GM21786 (cell line): ENCODE measurements around the gene MAPT.

Experiments used
- ATAC-seq: cut with Tn5 transposase; IDR thresholded peaks from one replicate; pipeline ENCODE4 v1.9.1; 2021; ENCODE audit not compliant: unreplicated experiment

Gene MAPT

DNA sequence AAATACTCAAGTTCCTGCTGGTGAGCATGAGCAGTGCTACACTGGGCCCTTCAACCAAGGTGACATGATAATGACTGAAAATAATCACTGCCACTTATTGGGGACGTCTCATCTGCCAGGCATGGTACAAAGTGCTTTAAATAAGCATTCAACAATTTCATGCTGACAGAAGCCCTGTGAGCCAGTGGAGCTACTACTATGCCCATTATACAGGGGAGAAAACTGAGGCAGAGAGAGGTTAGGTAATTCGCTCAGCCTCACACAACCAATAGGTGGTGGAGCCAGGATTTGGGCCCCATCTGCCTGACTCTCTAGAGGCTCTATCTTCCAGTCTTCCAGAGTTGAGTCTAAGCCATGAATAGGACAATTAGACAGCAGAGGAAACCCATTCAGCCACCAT, 74.4 kb downstream of the MAPT start:
- no peak for ATAC-seq

DNA sequence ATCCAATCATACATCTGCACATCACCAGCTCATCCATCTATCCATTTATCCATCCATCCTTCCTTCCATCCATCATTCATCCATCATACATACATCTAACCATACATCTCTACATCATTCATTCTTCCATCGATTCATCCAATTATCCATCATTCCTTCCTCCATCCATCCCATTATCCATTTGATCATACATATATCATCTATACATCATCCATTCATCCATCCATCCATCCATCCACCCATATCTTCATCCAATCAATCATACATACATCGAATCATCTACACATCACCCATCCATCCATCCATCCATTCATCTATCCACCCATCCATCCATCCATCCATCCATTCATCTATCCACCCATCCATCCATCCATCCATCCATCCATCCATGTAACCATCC, 75.4 kb downstream of the MAPT start:
- ATAC-seq: no peak

DNA sequence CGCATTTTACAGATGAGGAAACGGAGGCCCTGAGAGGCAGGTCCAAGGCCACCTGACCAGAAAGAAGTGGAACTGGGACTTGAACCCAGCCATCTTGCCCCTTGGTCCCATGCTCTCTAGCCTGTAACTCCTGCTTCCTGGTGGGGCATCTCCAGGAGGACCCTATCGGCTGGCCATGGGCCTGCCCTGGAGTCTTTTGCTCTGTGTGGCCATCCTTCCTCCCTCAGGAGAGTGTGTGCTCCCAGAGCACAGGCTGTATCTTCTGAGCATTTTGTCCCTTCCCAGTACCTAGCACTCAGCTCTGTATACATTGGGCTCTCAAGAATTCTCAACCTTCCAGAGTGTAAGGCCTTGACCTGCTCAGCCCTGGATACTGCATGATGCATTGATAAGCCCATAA, 76.3 kb downstream of the MAPT start:
- ATAC-seq: no peak

DNA sequence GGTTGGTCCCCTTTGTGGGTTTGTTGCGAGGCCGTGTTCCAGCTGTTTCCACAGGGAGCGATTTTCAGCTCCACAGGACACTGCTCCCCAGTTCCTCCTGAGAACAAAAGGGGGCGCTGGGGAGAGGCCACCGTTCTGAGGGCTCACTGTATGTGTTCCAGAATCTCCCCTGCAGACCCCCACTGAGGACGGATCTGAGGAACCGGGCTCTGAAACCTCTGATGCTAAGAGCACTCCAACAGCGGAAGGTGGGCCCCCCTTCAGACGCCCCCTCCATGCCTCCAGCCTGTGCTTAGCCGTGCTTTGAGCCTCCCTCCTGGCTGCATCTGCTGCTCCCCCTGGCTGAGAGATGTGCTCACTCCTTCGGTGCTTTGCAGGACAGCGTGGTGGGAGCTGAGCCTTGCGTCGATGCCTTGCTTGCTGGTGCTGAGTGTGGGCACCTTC, 77.4 kb downstream of the MAPT start:
- ATAC-seq: no peak

DNA sequence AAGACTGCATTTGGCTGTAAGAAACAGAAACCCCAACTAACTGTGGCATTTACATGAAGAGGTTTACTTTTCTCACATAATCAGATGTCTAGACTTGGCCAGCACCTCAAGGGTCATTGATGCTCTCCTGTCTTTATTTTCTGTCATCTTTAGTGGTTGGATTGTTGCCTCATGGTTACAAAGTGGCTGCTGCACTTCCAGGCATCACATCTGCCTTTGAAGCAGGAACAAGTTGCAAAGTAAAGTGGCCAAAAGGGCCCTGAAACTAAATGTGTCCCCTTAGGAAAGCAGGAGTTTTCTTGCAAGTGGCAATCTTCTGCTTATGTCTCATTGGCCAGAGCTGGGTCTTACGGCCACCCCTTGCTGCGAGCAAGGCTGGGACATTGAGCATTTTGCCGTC, 78.2 kb downstream of the MAPT start:
- ATAC-seq: no peak

DNA sequence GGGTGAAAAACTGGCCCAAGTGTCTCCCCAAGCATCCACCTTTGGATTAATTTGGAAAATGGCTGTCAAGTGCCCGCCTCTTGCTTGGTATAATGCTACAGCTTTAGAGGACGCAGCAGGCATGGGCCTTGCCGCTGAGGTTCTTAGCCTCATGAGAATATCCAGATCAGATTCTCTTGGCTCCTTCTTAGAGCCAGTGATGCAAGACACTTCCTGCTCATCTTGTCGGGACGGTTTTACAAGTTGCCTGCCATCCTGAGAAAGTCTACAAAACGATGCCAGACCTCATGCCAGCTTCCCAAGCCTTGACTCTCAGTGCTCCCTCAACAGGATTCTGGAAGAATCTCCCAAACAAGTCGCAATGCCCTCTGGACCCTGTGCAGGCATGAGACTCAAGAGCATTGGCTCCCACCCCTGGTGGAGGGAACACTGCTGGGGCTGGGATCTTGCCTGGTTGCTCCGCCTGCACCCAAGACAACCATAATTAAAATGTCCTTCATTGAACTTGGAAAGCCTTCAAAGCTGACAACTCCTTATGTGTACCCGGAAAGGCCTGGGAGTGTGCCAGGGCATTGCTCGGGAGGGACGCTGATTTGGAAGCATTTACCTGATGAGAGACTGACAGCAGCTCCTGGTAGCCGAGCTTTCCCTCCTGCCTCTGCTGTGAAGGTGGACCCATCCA, 78.9 kb downstream of the MAPT start:
- ATAC-seq: no peak

DNA sequence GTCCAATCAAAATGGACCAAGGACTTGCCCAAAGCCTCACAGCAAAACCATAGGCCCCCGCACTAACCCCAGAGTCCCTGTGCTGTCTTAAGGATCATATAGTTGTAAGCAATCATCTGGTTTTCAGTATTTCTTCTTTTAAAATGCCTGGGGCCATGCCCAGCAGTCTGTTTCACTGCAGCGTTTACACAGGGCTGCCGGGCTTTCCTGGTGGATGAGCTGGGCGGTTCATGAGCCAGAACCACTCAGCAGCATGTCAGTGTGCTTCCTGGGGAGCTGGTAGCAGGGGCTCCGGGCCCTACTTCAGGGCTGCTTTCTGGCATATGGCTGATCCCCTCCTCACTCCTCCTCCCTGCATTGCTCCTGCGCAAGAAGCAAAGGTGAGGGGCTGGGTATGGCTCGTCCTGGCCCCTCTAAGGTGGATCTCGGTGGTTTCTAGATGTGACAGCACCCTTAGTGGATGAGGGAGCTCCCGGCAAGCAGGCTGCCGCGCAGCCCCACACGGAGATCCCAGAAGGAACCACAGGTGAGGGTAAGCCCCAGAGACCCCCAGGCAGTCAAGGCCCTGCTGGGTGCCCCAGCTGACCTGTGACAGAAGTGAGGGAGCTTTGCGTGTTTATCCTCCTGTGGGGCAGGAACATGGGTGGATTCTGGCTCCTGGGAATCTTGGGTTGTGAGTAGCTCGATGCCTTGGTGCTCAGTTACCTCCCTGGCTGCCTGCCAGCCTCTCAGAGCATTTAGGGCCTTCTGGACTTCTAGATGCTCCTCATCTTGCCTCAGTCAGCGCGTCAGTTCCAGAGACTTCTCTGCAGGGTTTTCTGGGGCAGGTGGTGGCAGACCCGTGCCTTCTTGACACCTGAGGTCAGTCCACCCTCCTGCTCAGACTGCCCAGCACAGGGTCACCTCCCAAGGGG, 79.8 kb downstream of the MAPT start:
- ATAC-seq: no peak

DNA sequence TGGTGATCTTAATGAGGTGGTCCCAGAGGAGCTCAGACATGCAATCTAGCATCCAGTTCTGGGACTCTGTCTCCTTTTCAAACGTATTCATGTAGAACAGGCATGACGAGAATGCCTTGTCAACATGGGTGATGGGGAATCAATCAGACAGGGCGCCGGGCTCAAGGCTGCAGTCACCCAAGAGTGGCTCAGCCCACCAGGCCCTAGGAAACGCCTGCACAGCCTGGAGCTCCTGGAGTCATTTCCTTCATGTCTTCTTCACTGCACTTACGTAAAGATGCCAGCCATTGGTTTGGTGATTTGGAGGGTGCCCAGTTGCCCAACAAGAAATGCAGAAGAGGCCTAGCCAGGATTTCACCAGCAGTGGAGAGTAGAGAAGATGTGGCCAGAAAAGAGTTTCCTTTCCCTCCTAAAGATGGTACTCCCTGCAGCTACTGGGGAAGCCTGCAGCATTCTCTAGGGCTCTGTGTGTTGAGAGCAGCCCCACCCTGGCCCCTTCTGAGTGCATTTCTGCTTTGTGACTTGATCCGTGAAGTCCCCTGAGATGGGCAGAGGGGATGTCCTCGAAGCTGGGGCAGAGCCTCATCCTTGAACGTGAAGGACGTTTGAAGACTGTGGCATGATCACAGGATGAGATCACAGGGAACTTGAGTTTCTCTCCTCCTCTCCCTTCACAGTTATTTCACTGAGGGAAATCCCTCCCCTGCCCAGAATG, 80.7 kb downstream of the MAPT start:
- no peak for ATAC-seq

DNA sequence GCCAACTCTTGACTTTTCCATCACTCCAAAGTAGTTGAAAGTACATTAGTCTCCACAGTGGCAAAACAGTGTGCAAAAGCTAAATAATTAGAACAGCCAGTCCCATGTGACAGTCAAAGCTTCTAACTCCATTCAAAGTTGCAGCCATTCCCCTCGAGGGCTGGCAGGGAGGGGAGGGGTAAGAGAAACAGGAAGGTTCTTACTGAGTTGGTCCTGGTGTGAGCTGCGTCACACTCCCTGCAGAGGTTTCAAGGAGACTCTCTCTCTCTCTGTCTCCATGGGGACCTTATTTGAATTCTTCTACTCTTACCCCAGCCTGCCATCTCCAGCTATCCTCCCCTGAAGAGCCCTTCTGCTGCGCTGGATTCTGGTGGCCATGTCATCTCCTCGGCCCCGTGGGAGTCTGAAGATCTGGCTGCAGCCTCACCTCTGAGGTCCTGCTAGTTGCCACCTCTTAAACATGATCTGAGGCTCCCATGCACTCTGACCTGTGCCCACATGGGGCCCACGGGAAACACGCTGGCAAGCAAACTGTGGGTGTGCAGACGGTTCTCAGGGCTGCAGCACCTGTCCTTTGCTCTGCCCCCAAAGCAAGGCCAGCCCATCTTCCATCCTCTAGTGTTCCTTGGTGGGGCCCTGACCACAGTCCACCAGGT, 81.4 kb downstream of the MAPT start:
- no peak for ATAC-seq

DNA sequence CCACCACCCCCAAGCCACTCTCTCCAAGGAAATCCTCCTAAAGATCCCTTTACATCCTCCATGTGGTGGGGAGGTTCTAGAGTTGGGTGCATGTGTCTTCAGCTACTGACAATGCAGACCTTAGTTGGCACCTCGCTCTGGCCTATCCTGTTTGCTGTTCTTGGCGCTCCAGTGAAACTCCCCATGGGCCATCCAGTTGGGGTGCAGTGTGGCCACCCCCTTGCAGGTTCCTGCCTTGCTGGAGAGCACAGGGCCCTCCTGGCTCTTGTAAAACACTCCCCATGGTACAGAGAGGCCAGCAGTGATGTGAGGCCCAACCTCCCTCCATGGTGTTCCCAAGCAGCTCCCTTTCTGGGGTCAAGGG, 82.0 kb downstream of the MAPT start:
- no peak for ATAC-seq

DNA sequence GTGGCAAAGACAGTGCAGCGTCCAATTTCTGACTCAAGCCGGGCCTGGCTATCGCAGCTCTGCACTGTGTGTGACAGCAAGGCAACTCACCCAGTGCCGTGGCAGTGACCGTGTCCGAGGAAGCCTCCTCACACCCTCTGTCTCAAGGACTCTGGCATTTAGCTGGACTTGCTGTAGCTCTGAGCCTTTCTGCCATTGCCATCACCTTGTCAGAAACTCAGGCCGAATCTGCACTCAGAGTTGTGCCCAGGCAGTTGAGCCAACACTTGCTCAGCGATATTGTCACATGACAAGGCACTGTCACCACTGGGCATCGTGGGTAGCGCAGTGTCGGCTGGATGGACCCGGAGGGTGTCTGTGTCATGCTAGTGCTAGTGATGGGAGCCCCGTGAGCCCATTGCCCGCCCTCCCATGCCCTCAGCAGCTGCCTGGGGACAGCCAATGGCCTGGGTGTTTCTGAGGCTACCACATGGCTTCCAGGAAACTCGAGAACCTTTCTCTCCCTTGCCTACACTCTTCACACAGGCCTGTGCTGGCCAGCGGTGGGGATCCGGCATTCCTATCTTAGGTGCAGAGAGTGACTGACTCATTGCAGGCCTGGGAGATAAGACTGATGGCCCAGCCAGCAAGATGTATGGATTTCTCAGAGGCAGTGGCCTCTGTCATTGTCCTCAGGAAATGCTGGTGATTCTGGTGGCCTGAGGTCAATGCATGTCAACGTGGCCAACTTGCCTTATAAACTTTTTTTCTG, 82.6 kb downstream of the MAPT start:
- no peak for ATAC-seq

DNA sequence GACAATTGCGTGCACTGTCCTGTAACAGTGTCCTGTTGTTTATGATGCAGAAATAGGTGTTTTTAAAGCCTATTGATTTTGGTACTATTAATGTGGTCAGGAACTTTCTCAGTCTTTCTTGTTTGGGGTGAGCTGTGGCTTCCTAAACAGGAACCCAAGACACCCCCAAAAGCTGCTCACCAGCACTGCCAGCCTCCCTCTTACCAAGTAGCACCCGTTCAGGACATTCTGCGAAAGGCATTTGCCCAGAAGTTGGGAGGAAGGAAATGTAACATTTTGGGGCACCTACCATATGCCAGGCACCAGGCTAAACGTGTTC, 83.1 kb downstream of the MAPT start:
- ATAC-seq: no peak

DNA sequence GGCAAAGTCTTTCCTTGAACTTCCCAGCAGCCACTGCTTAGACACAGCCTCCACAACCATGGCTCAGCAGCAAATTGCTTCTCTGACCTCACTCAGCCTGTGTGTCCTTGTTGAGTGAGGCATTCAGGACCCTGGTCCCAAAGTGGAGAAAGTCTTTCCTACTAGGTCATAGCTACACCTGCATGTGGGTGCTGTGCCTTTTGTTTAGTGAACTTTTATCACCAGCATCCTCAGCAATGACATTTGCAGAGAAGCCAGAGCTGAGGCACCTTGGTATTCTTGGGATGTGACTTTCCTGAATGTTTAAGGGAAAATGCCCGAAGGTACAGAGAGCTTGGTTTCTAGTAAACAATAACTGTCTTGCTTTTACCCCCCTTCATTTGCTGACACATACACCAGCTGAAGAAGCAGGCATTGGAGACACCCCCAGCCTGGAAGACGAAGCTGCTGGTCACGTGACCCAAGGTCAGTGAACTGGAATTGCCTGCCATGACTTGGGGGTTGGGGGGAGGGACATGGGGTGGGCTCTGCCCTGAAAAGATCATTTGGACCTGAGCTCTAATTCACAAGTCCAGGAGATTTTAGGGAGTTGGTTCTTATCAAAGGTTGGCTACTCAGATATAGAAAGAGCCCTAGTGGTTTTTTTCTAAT, 83.7 kb downstream of the MAPT start:
- ATAC-seq: no peak

DNA sequence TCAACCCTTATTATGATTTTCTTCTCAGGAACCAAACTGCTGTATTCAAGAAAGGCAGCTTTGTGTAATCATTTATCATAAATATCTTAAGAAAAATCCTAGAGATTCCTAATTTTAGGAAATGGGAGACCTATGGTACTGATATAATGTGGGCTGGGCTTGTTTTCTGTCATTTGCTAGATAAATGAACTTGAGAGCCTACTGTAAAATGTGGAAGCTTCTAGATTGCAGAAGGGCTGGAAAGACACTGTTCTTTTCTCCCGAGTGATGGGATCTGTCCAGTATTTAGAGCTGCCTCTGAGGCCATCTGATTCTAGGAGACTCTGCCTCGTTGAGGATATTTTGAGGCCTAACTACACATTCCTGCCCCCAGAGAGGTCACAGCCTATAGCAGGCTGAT, 84.8 kb downstream of the MAPT start:
- no peak for ATAC-seq

DNA sequence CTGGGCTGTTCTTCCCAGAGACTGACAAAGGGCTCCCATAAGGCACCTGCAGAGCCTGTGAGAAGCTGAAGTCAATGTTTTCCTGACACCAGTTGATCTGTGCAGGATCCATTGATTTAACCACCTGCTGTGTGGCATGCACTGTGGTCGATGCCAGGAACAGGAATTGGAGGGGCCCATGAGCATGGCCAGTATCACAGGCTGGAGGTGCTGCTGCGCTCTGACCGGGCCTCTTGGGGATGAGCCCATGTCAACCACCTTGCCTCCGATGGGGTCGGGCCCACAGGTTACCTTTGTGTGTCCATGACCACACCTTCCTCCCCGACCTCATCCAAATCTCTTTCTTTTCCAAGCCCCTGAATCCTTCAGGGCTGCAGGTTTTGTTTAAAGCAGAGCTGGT, 86.5 kb downstream of the MAPT start:
- no peak for ATAC-seq

DNA sequence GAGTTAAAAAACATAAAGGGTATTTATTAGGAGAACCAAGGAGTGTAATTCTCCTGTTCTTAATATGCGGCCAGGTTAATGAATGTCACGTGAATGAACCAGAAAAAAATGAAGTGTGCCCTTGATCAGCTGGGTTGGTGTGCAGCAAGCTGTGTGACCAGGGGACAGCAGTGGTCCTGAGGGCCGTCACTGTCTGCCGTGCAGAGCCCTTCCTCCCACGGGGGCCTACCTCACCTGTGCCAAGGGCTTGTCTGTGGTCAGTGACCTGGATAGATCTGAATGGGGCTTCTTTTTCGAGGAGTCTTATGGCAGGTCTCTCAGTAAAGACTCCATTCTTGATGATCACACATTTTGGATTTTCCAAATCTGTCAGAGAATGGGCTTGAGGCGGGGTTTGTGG, 87.0 kb downstream of the MAPT start:
- no peak for ATAC-seq

DNA sequence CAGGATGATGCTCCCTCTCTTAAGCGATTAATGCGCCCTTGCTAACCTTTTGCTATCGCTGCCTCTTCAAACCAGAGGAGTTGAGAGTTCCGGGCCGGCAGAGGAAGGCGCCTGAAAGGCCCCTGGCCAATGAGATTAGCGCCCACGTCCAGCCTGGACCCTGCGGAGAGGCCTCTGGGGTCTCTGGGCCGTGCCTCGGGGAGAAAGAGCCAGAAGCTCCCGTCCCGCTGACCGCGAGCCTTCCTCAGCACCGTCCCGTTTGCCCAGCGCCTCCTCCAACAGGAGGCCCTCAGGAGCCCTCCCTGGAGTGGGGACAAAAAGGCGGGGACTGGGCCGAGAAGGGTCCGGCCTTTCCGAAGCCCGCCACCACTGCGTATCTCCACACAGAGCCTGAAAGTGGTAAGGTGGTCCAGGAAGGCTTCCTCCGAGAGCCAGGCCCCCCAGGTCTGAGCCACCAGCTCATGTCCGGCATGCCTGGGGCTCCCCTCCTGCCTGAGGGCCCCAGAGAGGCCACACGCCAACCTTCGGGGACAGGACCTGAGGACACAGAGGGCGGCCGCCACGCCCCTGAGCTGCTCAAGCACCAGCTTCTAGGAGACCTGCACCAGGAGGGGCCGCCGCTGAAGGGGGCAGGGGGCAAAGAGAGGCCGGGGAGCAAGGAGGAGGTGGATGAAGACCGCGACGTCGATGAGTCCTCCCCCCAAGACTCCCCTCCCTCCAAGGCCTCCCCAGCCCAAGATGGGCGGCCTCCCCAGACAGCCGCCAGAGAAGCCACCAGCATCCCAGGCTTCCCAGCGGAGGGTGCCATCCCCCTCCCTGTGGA, 88.6 kb downstream of the MAPT start:
- no peak for ATAC-seq

DNA sequence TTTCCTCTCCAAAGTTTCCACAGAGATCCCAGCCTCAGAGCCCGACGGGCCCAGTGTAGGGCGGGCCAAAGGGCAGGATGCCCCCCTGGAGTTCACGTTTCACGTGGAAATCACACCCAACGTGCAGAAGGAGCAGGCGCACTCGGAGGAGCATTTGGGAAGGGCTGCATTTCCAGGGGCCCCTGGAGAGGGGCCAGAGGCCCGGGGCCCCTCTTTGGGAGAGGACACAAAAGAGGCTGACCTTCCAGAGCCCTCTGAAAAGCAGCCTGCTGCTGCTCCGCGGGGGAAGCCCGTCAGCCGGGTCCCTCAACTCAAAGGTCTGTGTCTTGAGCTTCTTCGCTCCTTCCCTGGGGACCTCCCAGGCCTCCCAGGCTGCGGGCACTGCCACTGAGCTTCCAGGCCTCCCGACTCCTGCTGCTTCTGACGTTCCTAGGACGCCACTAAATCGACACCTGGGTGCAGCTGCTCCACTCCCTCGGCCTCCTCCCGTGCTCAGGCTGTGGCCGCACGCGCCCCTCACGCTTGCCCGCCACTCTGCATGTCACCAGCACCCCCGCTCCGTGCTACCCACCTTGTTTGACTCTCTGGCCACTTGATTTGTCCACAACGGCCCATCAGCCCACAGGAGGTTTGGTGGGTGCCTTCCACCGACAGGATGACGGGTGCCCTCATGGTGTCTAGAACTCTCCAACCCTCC, 89.4 kb downstream of the MAPT start:
- no peak for ATAC-seq

DNA sequence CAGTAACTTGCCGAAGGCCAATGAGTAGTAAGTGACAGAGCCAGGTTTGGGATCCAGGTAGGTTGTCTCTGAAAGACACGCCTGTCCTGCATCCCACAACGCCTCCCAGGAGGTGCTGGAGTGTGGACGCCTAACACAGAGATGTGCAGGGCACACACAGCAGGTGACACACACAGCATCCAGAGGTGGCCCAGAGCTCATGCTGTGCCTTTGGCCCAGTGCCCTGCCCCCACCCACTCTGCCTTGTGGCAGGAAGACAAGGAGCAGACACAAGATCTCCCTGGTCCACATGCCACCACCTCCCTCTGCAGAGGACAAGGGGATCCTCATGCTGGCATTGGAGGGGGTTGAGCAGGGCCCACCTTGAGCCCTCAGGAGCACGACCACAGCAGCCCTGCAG, 90.0 kb downstream of the MAPT start:
- ATAC-seq: no peak
